ENCODE results near the gene OR10T2.

DNA sequence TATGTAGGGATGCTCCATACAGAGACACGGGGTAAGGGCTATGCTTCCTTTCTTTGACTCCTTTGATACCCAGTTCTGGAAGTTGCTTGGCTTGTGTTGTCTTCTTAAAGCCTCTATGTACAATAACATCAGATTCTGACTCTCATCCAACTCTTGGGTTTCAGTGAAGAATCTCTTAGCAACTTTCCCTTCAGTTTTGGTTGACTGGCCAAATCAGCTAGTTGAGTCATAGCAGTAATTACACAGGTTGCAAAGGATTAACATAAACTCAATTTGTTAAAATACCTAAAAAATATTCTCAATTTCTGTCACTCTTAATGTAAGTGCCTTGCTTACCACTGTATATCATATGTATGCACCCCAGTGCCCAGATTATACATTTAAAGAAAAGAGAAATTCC, 36.3 kb downstream of the OR10T2 start:
- TF ChIP-seq POLR2A (IDR thresholded peaks at IDR 0.05; ENCODE audit: low read depth, low read length): no peak
- TF ChIP-seq TAF1 (IDR thresholded peaks at IDR 0.05; ENCODE audit: low read depth, low read length): no peak
- TF ChIP-seq POLR2AphosphoS5 (IDR thresholded peaks at IDR 0.05; ENCODE audit: low read depth, low read length): no peak
- TF ChIP-seq SPI1 (IDR thresholded peaks at IDR 0.05; ENCODE audit: low read depth, low read length): no peak

Data from GM12891 (cell line).